GM18909 (cell line): Measurements from ENCODE around the gene TSEN34.
"Not testable (repeated sequence)": the region's sequence is repeated elsewhere in the genome, so short reads cannot be mapped to it uniquely, and the experiment has no call there.

Experiments used
- ATAC-seq: cut with Tn5 transposase; IDR thresholded peaks from one replicate; pipeline ENCODE4 v1.9.1; 2021; ENCODE audit warnings: mild to moderate bottlenecking; ENCODE audit not compliant: unreplicated experiment, poor library complexity

TSEN34 gene

GRCh38 chr19:54160182-54160811 is 30.8 kb upstream of the TSEN34 start:
- ATAC-seq: peak; percentile 5

- no peak for ATAC-seq
Observed at GRCh38 chr19:54160854-54161253, 30.3 kb upstream of the TSEN34 start.

GRCh38 chr19:54162241-54162805 is 28.8 kb upstream of the TSEN34 start:
- ATAC-seq: no peak

GRCh38 chr19:54162884-54163283 is 28.2 kb upstream of the TSEN34 start:
- no peak for ATAC-seq

GRCh38 chr19:54164369-54165068 is 26.6 kb upstream of the TSEN34 start:
- no peak for ATAC-seq

- ATAC-seq: no peak
Observed at GRCh38 chr19:54165222-54165621, 25.9 kb upstream of the TSEN34 start.

GRCh38 chr19:54168174-54168917 is 22.8 kb upstream of the TSEN34 start:
- no peak for ATAC-seq

GRCh38 chr19:54169149-54169740 is 21.9 kb upstream of the TSEN34 start:
- ATAC-seq: no peak

- ATAC-seq: not testable (repeated sequence)
Observed at GRCh38 chr19:54171736-54172431, 19.2 kb upstream of the TSEN34 start.

GRCh38 chr19:54172471-54173358 is 18.4 kb upstream of the TSEN34 start, which contains the start of gene TMC4:
TMC4 (minus strand) TSS chr19:54173160; CDS start chr19:54173117, 43 bp downstream.
- no peak for ATAC-seq

- ATAC-seq: no peak
Observed at GRCh38 chr19:54173359-54173699, 17.8 kb upstream of the TSEN34 start.

GRCh38 chr19:54173951-54174834 is 16.9 kb upstream of the TSEN34 start:
- no peak for ATAC-seq

- no peak for ATAC-seq
Observed at GRCh38 chr19:54178581-54179261, 12.4 kb upstream of the TSEN34 start.

GRCh38 chr19:54179262-54179852 is 11.8 kb upstream of the TSEN34 start:
- ATAC-seq: no peak

GRCh38 chr19:54179921-54180461 is 11.1 kb upstream of the TSEN34 start:
- ATAC-seq: no peak

- ATAC-seq: no peak
Observed at GRCh38 chr19:54180691-54181091, 10.4 kb upstream of the TSEN34 start.

GRCh38 chr19:54181894-54182293 is 9.2 kb upstream of the TSEN34 start:
- not testable (repeated sequence) for ATAC-seq
